Activated naive CD4-positive, alpha-beta T cell treated with Interleukin-2 at 50 U/mL for 16 hours (primary cell): ENCODE measurements around the gene LIN52.

ENCODE experiments used
- DNase-seq: peaks from one replicate; pipeline ENCODE4 v3.0.0-alpha.2; 2020

Gene LIN52, protein sequence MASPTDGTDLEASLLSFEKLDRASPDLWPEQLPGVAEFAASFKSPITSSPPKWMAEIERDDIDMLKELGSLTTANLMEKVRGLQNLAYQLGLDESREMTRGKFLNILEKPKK

DNA sequence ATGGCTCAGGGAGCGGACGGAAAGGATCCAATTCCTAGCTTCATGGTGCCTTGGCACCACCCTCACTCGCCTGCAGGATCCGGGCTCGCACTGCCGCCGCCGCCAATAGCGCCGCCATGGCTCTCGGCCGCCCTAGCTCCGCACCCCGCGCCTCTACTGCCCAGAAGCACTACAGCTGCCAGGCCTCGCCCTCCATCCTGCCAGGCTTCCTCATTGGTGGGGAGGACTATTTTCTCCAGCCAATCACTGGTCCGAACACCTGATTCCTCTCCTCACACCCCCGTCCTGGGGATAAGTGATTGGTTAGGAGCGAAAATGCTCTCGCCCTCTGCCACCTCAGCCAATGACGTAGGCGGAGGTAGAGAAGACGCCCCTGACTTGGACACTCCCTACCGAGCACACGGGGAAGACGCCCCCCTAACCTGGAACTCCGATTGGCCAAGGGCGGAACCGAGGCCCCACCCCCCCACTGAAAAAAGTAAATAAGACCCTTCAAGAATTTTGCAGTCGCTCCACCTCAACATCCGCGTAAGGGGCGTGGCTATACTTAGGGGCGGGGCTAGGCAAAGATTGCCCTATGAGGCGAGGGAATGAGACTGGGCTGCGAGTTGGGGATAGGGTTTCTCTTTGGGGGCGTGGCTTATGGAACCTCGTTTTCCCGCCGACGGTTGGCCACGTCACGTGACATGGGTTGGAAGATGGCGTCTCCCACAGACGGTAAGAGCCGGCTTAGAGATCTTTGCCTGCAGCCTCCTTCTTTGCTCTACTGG lies at the start of gene LIN52, which contains the start of gene ALDH6A1:
TSS of gene LIN52 (plus strand) at position 680 of the 770 bp plus-strand sequence. CDS start at position 699, 19 bp downstream.
TSS of gene ALDH6A1 (minus strand) at position 177 of the 770 bp plus-strand sequence. CDS start at position 118, 59 bp downstream.
- DNase-seq: peak; percentile 100

DNA sequence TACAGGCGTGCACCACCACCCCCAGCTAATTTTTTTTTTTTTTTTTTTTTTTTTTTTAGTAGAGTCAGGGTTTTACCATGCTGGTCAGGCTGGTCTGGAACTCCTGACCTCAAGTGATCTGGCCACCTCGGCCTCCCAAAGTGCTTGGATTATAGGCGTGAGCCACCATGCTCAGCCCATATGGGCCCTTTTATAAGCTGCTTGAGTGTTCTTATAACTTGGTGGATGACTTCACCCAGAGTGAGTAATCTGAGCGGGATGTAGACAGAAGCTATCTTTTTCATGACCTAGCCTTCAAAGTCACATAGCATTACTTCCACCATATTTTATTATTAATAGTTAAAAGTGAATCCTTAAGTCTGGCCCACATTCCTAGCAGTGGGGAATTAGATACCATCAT lies 49.2 kb upstream of the LIN52 start:
- no peak for DNase-seq

DNA sequence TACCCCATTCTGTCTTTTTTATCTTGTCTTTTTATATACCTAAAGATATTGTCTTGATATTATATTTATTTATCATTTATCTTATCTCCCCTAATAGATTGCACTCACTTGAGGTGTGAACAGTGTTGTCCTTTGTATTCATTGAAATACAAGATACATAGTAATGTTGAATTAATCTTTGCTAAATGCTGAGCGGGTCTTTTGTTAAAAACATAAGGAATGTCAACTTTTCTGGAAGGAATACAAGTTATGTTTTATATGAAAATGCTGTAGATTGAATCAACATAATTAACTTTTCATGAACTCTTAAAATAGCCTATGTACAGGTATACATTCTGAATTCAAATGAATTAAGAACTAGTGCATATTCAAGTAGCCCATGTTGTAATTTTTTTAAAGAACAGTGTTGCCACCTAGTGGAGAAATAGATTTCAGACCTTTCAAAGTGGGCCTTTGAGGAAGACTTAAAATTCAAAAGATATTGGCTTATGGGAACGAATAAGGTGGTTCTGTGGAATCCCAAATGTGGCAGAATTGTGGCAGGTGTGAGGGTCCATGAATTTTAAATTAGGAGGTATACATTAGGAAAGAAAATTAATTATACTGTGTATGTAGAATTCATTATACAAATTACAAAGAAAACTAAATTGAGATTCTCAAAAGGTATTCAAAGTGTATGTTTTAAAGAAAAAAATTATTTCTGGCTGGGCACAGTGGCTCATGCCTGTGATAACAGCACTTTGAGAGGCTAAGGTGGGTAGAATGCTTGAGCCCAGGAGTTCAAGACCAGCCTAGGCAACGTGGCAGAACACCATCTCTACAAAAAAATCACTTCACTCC lies 46.5 kb upstream of the LIN52 start:
- no peak for DNase-seq

DNA sequence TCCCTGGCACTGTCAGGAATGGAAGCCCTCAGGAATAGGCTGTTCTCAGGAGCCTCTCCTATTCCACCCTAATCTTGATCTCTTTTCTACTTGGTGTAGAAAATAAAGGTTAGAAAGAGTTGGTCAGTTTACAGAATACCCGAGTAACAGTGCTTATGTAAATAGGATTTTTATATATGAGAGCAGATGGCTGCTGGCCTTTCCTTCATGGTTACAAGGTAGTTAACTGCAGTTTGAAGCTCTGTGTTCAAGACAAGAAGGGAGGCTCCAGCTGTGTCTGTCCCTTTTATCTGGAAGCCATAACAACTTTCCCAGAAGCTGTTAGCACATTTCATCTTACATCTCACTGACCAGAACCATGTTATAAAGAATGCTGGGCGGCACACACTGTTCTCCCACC lies 42.5 kb upstream of the LIN52 start:
- DNase-seq: no peak

DNA sequence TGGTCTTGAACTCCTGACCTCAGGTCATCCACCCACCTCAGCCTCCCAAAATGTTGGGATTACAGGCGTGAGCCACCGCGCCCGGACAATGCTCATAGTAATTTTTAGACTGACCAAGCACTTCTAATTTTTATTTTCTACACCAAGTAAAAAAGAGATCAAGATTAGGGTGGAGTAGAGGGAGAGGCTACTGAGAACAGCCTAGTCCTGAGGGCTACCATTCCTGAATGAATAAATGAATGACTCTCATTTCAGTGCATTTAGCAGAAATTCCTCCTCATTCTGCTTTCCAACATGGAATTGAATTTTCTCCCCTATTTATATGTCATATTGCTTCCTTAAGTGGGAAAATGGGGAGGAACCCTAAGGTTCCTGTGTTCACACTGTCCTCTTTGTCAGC lies 39.2 kb upstream of the LIN52 start:
- no peak for DNase-seq

DNA sequence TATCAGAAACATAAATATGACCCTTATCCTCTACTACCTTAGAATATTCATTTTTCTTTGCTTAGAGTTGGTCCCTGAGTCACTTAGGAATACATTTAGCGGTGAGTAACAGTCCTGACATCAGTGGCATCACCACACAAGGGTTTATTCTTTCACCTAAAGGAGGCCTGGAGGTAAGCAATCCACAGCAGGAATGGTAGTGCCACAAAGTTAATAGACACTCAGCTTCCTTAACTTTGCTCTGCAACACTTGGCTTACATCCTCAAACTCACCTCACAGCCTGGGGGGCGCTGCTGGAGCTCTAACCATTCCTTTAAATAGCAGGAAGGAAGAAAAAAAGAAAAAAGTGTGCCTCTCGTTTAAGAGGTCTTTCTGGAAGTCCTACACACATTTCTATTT lies 36.5 kb upstream of the LIN52 start:
- DNase-seq: no peak

DNA sequence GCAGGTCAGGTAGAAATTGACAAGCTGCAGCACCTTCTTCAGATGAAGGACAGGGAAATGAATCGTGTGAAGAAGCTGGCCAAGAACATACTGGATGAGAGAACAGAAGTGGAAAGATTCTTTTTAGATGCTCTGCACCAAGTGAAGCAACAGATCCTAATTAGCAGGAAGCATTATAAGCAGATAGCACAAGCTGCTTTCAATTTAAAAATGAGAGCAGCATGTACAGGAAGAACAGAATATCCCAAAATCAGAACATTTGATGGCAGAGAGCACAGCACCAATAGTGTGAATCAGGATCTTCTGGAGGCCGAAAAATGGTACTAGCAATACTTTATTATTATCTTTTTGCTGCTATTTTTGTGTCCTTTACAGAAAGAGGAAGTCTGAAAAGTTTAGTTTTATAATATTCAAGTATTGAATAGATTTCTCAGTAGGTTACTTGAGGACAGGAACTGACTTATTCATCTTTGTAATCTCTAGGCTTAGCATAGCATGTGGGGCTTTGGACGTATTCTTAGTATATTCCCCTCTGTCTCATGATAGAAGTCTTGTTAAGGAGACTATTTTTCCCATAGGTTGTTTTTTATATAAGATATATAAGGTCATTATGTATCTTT lies 34.8 kb upstream of the LIN52 start:
- DNase-seq: no peak

DNA sequence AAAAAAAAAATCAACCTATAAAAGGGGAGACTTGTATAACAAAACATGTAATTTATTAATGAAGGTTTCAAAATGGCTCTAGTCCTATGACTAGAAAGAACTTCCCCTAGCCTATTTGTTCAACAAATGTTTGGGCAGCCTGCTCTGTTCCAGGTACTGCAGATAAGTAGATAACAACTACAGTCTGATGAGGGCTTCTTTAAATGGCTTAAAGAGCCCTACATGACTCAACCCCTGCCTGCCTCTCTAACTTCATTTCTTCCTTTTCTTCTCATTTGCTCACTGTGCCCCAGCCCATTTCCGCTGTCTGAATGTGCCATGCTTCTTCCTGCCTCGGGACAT lies 22.0 kb upstream of the LIN52 start:
- no peak for DNase-seq

DNA sequence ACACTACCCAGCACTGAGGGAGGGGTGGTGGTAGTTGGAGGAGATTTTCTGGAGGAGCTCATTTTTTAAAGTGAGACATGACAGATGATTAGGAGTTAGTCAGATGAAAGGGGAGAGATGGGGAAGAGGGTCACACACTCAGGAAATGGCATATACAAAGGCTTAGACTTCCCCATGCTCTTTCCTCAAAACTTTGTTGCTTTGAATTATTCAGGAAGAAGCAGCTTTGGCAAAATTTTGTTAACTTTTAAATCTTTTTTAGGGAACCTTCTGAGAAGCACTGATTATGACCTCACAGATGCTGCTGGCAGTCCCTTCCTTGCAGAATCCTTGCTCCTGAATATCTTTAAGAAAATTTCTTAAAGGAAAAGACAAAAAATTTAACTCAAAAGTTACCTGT lies 20.3 kb upstream of the LIN52 start:
- no peak for DNase-seq

DNA sequence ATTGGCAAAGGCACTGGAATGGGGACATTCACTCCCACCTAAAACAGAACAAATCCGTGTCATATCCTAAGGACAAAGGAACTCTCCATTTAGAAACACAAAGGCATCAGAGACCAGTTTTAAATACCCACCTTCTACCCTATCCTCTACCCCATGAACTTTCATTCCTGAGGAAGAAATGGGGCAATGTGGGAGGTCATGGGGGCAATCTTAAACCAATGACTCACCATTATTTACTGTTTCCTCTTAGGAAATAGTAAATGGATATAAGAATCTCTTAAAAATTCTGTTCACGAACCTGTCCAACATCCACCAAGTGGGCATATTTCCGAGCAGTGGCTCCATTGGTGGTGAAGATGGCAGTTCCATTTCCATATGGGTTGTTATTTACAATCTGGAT lies 19.9 kb upstream of the LIN52 start:
- no peak for DNase-seq

DNA sequence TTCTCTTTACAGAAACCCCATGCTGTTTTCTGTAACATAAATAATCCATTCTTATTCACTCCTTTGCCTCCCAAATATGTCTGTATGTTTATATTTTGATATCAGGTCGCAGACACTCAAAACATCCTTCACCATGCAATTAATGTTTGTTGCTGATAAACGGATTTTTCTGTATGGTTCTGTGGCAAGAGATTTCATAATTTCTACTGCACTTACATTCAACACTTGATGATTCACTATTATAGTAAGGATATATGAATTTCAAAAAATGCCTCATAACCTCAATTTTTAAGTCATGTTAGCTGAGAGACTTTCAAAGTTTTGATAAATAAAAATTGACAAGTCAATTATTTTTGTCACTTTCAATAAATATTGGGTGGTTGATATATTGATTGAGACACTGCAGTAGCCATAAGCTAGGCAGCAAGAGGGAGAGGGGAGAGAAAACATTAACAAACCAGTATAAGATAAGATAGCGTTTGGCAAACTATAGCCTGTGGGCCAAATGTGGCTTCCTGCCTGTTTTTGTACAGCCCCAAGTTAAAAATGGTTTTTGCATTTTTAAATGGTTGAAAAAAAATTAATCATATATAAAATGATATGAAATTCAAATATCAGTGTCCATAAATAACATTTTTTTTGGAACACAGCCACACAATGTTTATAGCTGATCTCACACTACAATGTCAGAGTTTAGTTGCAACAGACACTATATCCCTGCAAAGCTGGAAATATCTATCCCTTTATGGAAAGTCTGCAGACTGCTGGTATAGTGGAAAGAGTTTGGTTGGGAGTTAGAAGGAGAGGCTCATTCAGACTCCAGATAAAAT lies 18.8 kb upstream of the LIN52 start:
- DNase-seq: no peak

DNA sequence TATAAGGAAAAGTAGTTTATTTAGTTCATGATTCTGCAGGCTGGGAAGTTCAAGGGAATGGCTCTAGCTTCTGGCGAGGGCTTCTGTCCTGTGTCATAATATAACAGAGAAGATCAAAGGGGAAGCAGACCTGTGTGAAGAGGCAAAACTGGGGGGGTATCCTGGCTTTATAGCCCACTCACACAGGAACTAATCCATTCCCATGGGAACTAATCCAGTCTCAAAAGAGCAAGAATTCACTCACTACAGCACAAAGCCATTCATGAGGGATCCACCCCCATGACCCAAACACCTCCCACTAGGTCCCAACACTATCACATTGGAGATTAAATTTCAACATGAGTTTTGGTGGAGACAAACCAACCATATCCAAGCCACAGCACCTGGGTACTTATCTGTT lies 7.4 kb upstream of the LIN52 start:
- DNase-seq: no peak

DNA sequence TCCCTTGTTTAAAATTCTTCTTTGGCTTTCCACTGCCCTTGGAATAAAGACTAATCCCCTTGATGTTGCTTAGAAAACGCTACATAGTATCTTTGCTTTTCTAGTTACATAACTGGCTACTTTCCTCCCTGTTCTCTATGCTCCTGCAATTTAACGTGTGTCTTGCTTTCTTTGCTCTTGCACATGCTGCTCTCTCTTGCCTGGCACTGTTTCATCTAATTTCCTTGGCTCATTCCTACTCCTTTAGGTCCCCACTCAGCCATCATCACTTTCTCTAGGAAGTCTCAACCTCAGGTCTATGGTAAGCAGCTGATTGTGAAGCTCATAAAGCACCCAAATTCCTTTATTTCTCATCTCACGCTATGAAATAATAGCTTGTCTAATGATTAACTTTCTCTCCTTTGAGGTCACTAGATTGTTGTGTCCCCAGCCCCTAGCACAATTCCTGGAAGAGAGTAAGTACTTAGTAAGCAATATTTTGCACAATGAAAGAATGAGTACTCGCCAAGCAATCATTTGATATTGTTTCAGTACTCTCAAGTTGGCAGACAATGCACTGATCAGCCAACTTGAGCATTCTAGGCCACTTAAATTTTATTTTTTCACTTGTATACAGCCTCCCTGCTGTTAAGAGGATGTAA lies 3.8 kb upstream of the LIN52 start:
- DNase-seq: no peak

DNA sequence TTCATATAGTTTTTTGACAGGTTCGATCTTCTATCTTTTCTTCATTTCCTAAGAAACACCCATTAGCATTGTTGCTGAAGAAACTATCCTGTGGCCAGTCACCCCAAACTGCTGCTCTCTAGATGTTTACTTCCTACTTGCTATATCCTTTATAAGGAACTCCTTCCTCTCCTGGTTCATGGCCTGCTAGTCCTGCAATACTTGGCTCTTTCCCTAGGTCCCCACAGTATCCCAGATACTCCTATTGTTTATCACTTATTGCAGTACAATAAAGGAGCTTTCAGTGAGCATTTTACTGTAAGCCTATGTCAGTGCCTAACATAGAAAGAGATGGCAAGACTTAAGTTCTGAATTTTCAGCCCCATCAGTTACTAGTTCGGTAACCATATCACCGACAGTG lies 3.3 kb upstream of the LIN52 start:
- DNase-seq: no peak

DNA sequence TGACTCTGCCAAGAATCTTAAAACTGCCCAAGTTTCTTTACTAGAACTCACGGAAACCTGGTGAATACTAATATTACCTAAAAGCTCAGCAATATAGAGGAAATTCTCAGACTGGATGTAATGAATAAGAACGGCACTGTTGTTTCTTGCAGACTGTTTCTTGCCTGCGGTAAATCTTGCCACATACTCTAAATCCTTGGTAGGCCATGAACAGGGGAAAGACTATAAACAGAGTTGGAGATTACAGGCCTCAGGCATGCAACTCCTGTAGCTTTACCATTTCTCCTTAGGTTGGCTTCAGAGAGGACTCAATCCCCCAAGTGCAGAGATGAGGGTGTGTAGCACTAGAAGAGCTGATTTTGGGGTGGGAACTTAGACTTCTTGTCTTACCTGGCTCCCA lies 1.6 kb upstream of the LIN52 start:
- no peak for DNase-seq

DNA sequence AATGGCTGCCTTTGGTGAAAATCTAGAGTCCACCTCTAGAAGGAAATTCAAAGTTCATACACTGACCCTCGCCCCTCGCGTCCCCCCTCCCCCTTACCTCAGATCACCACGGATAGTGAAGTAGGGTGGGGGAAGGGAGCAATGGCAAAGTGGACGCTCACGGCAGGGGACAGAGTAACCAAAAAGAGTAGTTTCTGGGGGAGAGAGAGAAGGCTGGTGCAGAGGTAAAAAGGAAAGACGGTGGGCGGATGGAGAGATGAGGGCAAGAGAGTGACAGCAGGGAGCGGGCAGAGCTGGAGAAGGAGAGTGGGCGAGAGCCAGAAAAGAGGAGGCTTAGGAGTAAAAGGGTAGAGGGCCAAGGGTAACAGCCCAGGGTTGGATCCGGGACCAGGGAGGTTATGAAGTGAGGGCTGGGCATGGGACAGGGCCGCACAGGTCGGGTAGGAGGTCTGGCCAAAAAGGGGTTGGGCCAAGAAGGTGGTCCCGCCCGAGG lies 926 bp upstream of the LIN52 start:
- DNase-seq: no peak

DNA sequence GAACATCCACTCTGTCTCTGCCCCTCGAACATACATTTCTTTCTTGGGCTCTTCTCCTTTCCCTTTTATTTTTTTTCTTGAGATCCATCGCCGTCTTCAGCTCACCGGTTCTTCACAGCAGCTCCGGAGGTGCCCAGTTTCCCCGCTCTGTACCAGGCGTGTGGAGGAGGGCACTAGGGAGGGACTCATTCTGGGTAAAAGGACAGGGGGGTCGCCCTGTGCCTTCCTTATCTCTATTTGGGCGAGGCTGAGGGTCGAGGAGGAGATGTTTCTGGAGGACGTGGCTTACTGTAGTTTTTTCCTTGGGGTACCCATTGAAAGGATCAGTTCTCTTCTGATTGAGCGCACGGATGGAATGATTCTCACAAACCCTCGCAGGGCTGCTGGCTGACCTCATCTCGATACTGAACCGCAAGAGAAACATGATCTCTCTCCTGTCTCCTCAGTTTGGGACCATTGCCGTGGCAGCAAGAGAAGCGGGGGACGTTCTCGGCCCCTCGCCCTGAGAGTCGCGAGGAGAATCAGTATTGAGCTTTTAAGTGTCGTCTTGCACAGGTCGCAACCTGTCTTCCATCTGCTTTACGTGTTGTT lies 386 bp downstream of the LIN52 start:
- no peak for DNase-seq

DNA sequence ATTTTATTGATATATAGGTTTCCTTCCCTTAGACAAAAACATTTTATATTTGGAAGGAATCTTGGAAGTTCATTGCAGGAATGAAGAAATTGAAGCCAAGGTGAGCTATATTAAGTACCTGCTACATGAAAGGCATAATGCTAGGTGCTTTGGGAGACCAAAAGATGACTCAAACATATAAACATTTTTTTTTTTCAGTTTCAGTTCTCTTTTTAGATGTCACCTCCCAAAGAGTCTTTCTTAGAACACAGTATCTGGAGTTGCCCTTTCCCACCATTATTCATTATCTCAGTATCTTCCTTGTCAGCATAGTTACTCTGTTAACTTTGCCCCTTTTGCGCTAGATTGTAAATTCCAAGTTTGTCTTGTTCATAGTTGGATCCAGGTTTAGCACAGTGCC lies 1.1 kb downstream of the LIN52 start:
- DNase-seq: no peak

DNA sequence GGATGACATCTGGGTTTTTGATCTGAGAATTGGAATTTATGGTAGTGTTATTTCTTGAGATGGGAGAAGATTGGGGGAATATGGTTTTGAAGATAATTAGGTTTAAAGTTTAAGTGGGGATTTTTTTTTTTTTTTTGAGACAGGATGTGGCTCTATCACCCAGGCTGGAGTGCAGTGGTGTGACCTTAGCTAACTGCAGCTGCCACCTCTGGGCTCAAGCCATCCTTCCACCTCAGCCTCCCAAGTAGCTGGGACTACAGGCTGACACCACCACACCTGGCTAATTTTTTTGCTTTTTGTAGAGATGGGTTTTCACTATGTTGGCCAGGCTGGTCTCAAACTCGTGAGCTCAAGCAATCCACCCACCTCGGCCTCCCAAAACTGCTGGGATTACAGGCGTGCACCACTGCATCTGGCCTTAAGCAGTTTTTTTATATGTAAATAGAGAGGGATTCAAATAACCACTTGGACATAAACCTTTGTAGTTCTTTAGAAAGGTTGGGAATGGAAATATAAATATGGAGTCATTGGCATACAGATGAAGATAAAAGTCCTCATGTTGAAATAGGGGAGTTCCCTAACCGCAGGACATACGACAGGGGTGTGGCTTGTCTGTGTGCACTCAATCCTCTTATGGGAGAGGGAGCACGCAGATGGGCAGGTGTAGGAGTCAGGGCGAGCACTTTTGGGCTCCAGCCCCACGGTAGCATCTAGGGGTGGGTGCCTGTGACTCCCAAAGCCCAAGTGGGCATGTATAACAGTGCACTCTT lies 4.7 kb downstream of the LIN52 start:
- DNase-seq: no peak

DNA sequence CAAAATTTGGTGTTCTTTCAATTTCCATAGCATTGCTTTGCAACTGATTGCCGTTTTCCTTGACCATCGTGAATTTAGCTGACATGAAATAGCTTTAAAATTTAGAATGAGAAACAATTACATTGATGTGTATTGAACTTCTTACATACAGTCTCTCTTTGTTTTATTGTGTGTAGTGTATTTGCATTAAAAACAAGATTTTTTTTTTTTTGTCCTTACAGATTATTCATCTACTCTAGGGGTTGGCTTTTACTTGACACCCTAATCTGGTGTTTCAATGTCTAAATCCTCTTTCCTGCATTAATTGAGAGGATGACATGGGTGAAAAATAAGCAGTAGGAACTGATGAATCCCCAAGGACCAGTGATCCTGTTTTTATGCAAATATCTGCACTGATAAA lies 20.6 kb downstream of the LIN52 start:
- no peak for DNase-seq

DNA sequence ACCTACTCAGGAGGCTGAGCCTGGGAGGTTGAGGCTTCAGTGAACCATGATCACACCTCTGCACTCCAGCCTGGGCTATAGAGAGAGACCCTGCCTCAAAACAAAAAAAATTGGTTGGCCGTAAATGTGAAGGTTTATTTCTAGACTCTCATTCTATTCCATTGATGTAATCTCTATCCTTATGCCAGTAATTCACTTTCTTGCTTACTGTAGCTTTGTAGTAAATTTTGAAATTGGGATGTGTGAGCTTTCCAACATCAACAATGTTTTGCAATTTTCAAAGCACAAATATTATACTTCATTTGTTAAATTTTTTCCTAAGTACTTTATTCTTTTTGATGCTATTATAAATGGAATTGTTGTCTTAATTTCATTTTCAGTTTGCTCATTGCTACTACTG lies 24.6 kb downstream of the LIN52 start:
- DNase-seq: no peak
